Measurements from ENCODE around the gene PACSIN3. TPM values are rescaled to one million over a fixed set of nuclear protein-coding genes. Genes with fewer than 3 reads are reported as not detected.

Gene PACSIN3
- total RNA-seq, 4 donors from 2014 or later, result 129 to 369 (median 205) TPM

DNA sequence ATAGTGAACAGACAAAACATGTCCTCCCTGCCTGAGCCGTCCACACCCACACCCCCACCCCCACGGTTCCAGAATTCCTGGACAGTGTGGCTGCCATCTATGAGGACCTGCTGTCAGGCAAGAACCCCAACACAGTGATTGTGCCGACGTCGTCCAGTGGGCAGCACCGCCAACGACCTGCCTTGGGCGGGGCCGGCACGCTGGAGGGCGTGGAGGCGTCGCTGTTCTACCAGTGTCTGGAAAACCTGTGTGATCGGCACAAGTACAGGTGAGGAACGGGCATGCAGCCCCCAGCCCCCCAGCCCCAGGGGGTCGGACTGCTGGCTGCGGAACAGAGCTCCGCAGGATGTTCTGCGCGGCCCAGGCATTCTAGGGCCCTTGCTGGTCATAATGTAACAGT is 29.3 kb downstream of the PACSIN3 start:
- TF ChIP-seq, protein P1, sequence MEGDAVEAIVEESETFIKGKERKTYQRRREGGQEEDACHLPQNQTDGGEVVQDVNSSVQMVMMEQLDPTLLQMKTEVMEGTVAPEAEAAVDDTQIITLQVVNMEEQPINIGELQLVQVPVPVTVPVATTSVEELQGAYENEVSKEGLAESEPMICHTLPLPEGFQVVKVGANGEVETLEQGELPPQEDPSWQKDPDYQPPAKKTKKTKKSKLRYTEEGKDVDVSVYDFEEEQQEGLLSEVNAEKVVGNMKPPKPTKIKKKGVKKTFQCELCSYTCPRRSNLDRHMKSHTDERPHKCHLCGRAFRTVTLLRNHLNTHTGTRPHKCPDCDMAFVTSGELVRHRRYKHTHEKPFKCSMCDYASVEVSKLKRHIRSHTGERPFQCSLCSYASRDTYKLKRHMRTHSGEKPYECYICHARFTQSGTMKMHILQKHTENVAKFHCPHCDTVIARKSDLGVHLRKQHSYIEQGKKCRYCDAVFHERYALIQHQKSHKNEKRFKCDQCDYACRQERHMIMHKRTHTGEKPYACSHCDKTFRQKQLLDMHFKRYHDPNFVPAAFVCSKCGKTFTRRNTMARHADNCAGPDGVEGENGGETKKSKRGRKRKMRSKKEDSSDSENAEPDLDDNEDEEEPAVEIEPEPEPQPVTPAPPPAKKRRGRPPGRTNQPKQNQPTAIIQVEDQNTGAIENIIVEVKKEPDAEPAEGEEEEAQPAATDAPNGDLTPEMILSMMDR (IDR thresholded peaks at IDR 0.05 in 4 of 5, conservative IDR thresholded peaks at IDR 0.05 in 1 of 5), result no peak
- no peak for TF ChIP-seq POLR2A (IDR thresholded peaks at IDR 0.05)
- Histone ChIP-seq H3K9me3 (no peaks in the 10 kb centered on the region), H3K27ac (no peak overlapping the region), H3K4me1 (peaks cover 8 to 20% of the 10 kb centered on the region in 2 donors), H3K36me3 (no peaks in the 10 kb centered on the region), H3K4me3 (no peak overlapping the region), H3K27me3 (no peaks in the 10 kb centered on the region)
- in situ Hi-C loops (cut with MboI; ENCODE audit: low sequenced_read_pairs in 4 of 4) (no loop called here), intact Hi-C loops (cut with DNase I; ENCODE audit: low total_unique reads) (no loop called here)
- DNase-seq, result no peak
- ATAC-seq, result no peak

DNA sequence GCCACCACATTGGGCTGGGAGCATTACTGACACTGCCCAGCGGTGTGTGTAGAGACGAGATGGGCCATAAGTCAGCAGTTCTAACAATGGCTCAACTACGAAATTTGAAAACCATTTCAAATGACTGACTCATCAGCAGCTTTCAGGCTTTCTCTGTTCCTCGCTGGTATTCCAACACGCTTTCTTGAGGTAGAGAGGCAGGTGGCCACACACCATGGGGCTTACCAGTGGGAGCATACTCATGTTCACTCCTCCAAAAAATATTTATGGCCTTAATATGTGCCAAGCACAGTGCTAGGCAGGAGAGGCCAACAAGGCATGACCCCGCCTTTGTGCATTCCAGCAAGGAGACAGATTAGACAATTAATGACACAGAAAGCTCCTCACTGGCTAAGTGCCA is 29.9 kb downstream of the PACSIN3 start:
- intact Hi-C loops (cut with DNase I; ENCODE audit: low total_unique reads), result no loop called here
- H3K4me3 ChIP-seq, result no peak overlapping the region

DNA sequence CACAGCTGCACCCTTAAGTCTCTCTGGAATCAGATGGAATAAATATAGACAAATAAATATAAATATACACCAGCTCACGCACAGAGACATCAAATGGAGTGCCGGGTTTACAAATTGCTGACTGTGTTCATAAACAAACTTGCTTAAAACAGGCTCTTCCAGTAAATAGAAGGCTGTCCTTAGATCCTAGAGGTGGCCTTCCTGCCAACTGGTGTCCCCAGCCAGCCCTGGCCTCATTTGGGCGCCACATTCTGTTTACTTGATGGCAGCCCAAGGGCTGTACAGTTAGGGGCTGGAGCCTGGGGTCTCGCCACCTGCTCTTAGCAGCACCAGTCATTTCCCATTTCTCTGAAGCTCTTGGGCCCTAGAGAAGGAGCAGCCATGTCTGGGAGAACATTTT is 30.4 kb downstream of the PACSIN3 start:
- H3K4me1 ChIP-seq, result peaks cover 8 to 9% of the 10 kb centered on the region in 2 donors
- H3K27me3 ChIP-seq, result no peaks in the 10 kb centered on the region
- no peaks in the 10 kb centered on the region for H3K36me3 ChIP-seq
- H3K9me3 ChIP-seq, result no peaks in the 10 kb centered on the region
- H3K27ac ChIP-seq, result no peak overlapping the region
- in situ Hi-C loops (cut with MboI; ENCODE audit: low sequenced_read_pairs in 4 of 4) (no loop called here), intact Hi-C loops (cut with DNase I; ENCODE audit: low total_unique reads) (no loop called here)
- DNase-seq (no peak), ATAC-seq (no peak)
- no peak for TF ChIP-seq POLR2A (IDR thresholded peaks at IDR 0.05)
- TF ChIP-seq, protein P1 (IDR thresholded peaks at IDR 0.05 in 4 of 5, conservative IDR thresholded peaks at IDR 0.05 in 1 of 5), result no peak
- H3K4me3 ChIP-seq, result no peak overlapping the region

More for the DNA sequence above, 29.9 kb downstream of the PACSIN3 start:
- peaks cover 8 to 14% of the 10 kb centered on the region in 2 donors for H3K4me1 ChIP-seq
- H3K27me3 ChIP-seq, result no peaks in the 10 kb centered on the region
- no peaks in the 10 kb centered on the region for H3K36me3 ChIP-seq
- no peak overlapping the region for H3K27ac ChIP-seq
- TF ChIP-seq, protein P1 (IDR thresholded peaks at IDR 0.05 in 4 of 5, conservative IDR thresholded peaks at IDR 0.05 in 1 of 5), result no peak
- no peak for TF ChIP-seq POLR2A (IDR thresholded peaks at IDR 0.05)
- H3K9me3 ChIP-seq, result no peaks in the 10 kb centered on the region
- ATAC-seq (peak in 1 of 2 donors; percentile 8), DNase-seq (no peak)
- in situ Hi-C loops (cut with MboI; ENCODE audit: low sequenced_read_pairs in 4 of 4), result no loop called here

DNA sequence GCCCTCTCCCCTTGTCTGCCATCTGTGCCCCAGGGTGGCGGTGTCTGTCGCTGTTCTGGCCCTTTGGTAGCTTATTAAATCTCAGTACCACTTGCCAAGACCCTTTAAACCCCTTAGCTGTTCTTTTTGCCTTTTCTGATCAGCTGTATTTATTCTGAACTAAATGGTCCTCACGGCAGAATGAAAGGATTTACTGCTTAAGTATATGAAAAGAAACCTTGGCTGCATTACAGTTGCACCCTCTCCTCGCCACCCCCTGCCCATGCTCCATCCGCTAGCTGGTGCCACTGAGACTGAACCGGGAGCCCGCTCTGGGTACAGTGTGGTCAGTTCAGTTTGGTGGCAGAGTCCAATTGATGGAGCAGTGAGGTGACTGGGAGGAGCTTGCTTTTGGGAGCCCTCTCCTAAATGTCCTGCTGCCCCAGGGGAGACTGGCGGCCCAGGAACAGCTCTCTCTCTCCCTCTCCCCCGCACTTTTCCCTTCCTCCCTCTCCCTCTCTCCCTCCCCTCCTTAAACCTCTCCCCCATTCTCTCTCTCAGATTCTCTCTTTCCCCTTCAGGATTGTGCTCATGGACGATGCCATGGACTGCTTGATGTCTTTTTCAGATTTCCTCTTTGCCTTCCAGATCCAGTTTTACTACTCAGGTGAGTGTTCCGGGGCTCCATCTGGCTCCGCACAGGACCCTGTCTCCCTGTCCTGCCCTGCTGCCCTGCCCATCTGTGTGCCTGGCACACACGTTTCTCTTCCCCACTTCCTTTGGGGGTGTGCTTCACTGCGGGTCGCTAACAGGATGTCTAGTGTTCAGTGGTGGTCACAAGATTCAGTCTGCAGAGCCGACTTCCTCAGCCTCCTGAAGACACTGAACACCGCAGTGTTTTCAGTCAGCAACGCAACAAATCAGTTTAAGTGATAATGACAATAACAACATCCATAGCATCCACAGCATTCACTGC is 31.3 kb downstream of the PACSIN3 start:
- Histone ChIP-seq H3K27ac (no peak overlapping the region), H3K27me3 (no peaks in the 10 kb centered on the region), H3K4me3 (no peak overlapping the region), H3K9me3 (no peaks in the 10 kb centered on the region), H3K4me1 (peaks cover 8% of the 10 kb centered on the region in 2 donors), H3K36me3 (no peaks in the 10 kb centered on the region)
- ATAC-seq (no peak), DNase-seq (peak in 1 of 2 donors; percentile 18)
- TF ChIP-seq POLR2A (IDR thresholded peaks at IDR 0.05), result no peak
- TF ChIP-seq, protein P1 (IDR thresholded peaks at IDR 0.05 in 4 of 5, conservative IDR thresholded peaks at IDR 0.05 in 1 of 5), result no peak
- in situ Hi-C loops (cut with MboI; ENCODE audit: low sequenced_read_pairs in 4 of 4) (loop anchor here (5.0 kb wide), 1 partner anchor 268 kb away; no protein-coding TSS in a partner anchor), intact Hi-C loops (cut with DNase I; ENCODE audit: low total_unique reads) (loop anchor here (5.0 kb wide), 1 partner anchor 153 kb away; no protein-coding TSS in a partner anchor)
